A673 (cell line): Measurements from ENCODE around the gene RAVER2. TPM values are rescaled to one million over a fixed set of nuclear protein-coding genes. Genes with fewer than 3 reads are reported as not detected.

ENCODE experiments used
- BruUV-seq: library from RNA; stranded (reverse); fragments of 400-500 nt; replicated peaks from 2 replicates; lab custom pipeline; 2021; lab: Mats Ljungman, UMichigan
- CTCF ChIA-PET: fragments of 300-600 bp; sonication (Branson Sonifier 250); formaldehyde crosslinking; loops from one replicate; lab custom pipeline; 2022; ENCODE audit warnings: antibody characterized with exemption; lab: Charles Lee
- POLR2A ChIA-PET: fragments of 300-600 bp; sonication (Branson Sonifier 250); formaldehyde crosslinking; loops from one replicate; lab custom pipeline; 2022; ENCODE audit warnings: antibody characterized with exemption; ENCODE audit not compliant: low non-redundant PET; lab: Charles Lee
- DNase-seq: peaks from one replicate; pipeline ENCODE4 v3.0.0-alpha.2; 2015; ENCODE audit warnings: low spot score
- H3K27ac ChIP-seq: fragments of 200-600 bp; sonication (generic); 2 replicates; pipeline ENCODE4 v1.5.1; 2016; ENCODE audit warnings: mixed run types, low read depth, mild to moderate bottlenecking, mixed read lengths, antibody characterized with exemption, low read length; ENCODE audit not compliant: poor library complexity, severe bottlenecking
- H3K27me3 ChIP-seq: fragments of 200-600 bp; sonication (generic); replicated peaks from 2 replicates; pipeline ENCODE4 v1.6.1; 2017; ENCODE audit warnings: mixed run types, low read depth, mild to moderate bottlenecking, mixed read lengths, antibody characterized with exemption, low read length; ENCODE audit not compliant: insufficient read depth, poor library complexity
- H3K36me3 ChIP-seq: fragments of 200-600 bp; sonication (generic); 2 replicates; pipeline ENCODE4 v1.6.1; 2016; ENCODE audit warnings: mixed run types, mild to moderate bottlenecking, mixed read lengths, antibody characterized with exemption, low read length; ENCODE audit not compliant: insufficient read depth, poor library complexity, severe bottlenecking
- H3K4me1 ChIP-seq: fragments of 200-600 bp; sonication (generic); 2 replicates; pipeline ENCODE4 v1.6.1; 2017; ENCODE audit warnings: mixed run types, mild to moderate bottlenecking, mixed read lengths, antibody characterized with exemption, low read length; ENCODE audit not compliant: insufficient read depth, poor library complexity, severe bottlenecking
- H3K4me3 ChIP-seq: fragments of 200-600 bp; sonication (generic); 2 replicates; pipeline ENCODE4 v1.5.1; 2016; ENCODE audit warnings: low read depth, mixed run types, mild to moderate bottlenecking, mixed read lengths, low read length; ENCODE audit not compliant: poor library complexity, severe bottlenecking
- H3K9me3 ChIP-seq: fragments of 200-600 bp; sonication (generic); 2 replicates; pipeline ENCODE4 v1.6.1; 2016; ENCODE audit warnings: mixed run types, low read depth, mild to moderate bottlenecking, mixed read lengths, antibody characterized with exemption, low read length; ENCODE audit not compliant: poor library complexity, severe bottlenecking
- EZH2 ChIP-seq: fragments of 200-600 bp; sonication (generic); IDR thresholded peaks from 2 replicates; pipeline ENCODE4 v1.6.1; 2017; ENCODE audit warnings: borderline replicate concordance, low read depth, mild to moderate bottlenecking, mixed read lengths, antibody characterized with exemption, low read length; ENCODE audit not compliant: poor library complexity, severe bottlenecking
- intact Hi-C: fragments of 100-400 bp; cut with micrococcal nuclease; formaldehyde crosslinking; loops from one replicate; pipeline ENCODE4 v1.10.0; 2022; ENCODE audit not compliant: unreplicated experiment
- total RNA-seq: library from RNA; stranded (reverse); gene quantifications from 2 replicates; pipeline ENCODE4 v1.2.3, GENCODE V29; 2021
- TF ChIP-seq, protein P1 (sequence below): fragments of 300-800, 200-600 bp; sonication (generic); conservative IDR thresholded peaks from 2 replicates; pipeline ENCODE4 v1.5.1; 2017; ENCODE audit warnings: low read depth, mild to moderate bottlenecking, antibody characterized with exemption, low read length, moderate library complexity, mixed read lengths

The RAVER2 gene
- total RNA-seq, 1 experiment from 2014 or later = 34.1 TPM

DNA sequence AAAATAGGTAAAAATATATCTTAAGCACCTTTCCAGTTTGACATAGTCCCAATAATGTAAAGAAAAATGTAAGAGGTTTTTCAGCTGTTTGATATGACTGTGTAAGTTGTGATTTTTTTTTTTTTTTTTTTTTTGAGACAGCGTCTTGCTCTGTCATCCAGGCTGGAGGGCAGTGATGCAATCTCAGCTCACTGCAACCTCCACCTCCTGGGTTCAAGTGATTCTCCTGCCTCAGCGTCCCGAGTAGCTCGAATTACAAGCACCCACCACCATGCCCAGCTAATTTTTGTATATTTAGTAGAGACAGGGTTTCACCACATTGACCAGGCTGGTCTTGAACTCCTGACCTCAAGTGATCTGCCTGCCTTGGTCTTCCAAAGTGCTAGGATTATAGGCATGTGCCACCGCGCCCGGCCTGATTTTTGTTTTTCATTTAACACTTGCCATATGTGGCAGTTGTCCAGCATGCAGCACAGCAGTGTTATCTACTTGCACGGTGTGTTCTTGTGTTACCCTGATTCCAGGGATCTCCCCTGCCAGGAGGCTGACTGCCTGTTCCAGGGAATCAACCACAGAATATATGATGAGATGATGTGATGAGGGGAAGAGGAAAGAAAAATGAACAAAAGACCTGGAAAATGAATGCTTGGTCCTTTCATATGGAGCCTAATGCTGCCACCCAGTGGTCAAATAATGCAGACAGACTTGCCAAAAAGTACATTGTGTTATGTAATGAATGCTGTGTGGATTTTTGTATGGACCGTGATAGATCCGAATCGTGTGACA is 79.0 kb downstream of the RAVER2 start:
- Histone ChIP-seq H3K4me3 (no peak overlapping the region), H3K9me3 (no peaks in the 10 kb centered on the region), H3K27ac (peak overlapping the region; percentile 50), H3K4me1 (peaks cover 42% of the 10 kb centered on the region), H3K27me3 (no peaks in the 10 kb centered on the region), H3K36me3 (peaks cover 11% of the 10 kb centered on the region)
- DNase-seq = peak; percentile 94
- no peak for TF ChIP-seq EZH2
- TF ChIP-seq, protein P1, sequence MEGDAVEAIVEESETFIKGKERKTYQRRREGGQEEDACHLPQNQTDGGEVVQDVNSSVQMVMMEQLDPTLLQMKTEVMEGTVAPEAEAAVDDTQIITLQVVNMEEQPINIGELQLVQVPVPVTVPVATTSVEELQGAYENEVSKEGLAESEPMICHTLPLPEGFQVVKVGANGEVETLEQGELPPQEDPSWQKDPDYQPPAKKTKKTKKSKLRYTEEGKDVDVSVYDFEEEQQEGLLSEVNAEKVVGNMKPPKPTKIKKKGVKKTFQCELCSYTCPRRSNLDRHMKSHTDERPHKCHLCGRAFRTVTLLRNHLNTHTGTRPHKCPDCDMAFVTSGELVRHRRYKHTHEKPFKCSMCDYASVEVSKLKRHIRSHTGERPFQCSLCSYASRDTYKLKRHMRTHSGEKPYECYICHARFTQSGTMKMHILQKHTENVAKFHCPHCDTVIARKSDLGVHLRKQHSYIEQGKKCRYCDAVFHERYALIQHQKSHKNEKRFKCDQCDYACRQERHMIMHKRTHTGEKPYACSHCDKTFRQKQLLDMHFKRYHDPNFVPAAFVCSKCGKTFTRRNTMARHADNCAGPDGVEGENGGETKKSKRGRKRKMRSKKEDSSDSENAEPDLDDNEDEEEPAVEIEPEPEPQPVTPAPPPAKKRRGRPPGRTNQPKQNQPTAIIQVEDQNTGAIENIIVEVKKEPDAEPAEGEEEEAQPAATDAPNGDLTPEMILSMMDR = peak; percentile 93
- CTCF ChIA-PET = interaction anchor here (0.6 to 1.2 kb wide), 6 partner anchors 78 to 581 kb away, joined by 3 to 14 read pairs (median 5); partner anchors contain the start of gene RAVER2
- intact Hi-C loops = loop anchor here (1.0 to 10.0 kb wide), 7 partner anchors 80 to 1207 kb away; no protein-coding TSS in a partner anchor
- no TSS peak for BruUV-seq
- POLR2A ChIA-PET = interaction anchor here (0.6 kb wide), 2 partner anchors 347 to 1306 kb away, joined by 5 to 15 read pairs; no protein-coding TSS in a partner anchor

- Histone ChIP-seq H3K27ac (peak overlapping the region; percentile 58), H3K4me3 (no peak overlapping the region), H3K9me3 (no peaks in the 10 kb centered on the region), H3K36me3 (peaks cover 13% of the 10 kb centered on the region), H3K4me1 (peaks cover 73% of the 10 kb centered on the region), H3K27me3 (no peaks in the 10 kb centered on the region)
- intact Hi-C loops = loop anchor here (10.0 kb wide), 1 partner anchor 378 kb away; no protein-coding TSS in a partner anchor
- peak; percentile 64 for DNase-seq
- POLR2A ChIA-PET = no interaction called here
- CTCF ChIA-PET = no interaction called here
- TF ChIP-seq, protein P1 = no peak
- no TSS peak for BruUV-seq
Measured at GRCh38 chr1:64826991-64827390, 82.1 kb downstream of the RAVER2 start.

DNA sequence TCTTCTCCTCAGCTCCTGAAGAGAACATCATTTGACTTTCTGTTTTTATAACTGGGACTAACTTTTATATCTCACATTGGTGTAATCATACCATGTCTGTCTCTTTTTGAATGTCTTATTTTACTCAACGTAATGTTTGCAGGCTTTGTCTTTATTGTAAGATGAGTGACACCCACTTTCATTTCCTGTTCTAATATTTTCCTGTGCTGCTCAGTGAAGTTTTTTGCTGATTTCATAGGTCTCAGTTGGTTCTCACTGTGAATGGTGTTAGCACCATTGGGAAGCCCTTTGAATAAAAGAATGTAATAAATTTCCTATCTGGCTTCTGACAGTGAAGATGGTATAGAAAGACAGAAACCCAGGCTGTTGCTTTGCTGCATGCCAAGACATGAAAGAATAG is 84.0 kb downstream of the RAVER2 start:
- H3K4me1 ChIP-seq = peaks cover 67% of the 10 kb centered on the region
- no peak for TF ChIP-seq EZH2
- TF ChIP-seq, protein P1 = no peak
- DNase-seq = peak; percentile 65
- no peaks in the 10 kb centered on the region for H3K9me3 ChIP-seq
- BruUV-seq = no TSS peak
- no peaks in the 10 kb centered on the region for H3K27me3 ChIP-seq
- ChIA-PET POLR2A (no interaction called here), CTCF (no interaction called here)
- peak overlapping the region; percentile 41 for H3K27ac ChIP-seq
- H3K4me3 ChIP-seq = no peak overlapping the region
- intact Hi-C loops = loop anchor here (10.0 kb wide), 1 partner anchor 376 kb away; no protein-coding TSS in a partner anchor
- peaks cover 32% of the 10 kb centered on the region for H3K36me3 ChIP-seq
